ENCODE measurements around the gene TMEM87B.

DNA sequence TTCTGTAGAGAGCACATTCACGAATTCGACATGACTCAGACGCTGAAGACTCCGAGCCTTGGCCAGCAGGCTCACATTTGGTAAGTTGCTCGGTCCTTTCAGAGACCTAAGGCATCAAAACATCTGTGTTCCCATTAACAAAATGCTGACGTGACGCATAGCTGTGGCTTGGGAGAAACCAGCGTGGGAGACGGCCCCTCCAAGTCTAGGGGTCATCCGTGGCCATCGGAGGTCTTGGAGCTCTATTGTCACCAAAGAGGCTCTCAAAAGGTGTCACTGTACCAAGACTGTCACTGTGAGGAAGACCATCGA, 98.1 kb downstream of the TMEM87B start:
- TF ChIP-seq CTCF (IDR thresholded peaks at IDR 0.05) (no peak), POLR2AphosphoS5 (IDR thresholded peaks at IDR 0.05) (no peak), POLR2A (IDR thresholded peaks at IDR 0.05) (no peak)

All from suprapubic skin (tissue), 4 donors.